ENCODE results near the gene DPY19L1.
"Not testable (repeated sequence)": the region's sequence is repeated elsewhere in the genome, so short reads cannot be mapped to it uniquely, and the experiment has no call there.

Gene DPY19L1

GRCh38 chr7:35032166-35032565 lies 5.1 kb downstream of the DPY19L1 start:
- DNase-seq, result no peak

GRCh38 chr7:35030848-35031247 lies 6.4 kb downstream of the DPY19L1 start:
- no peak for DNase-seq

GRCh38 chr7:35029311-35029710 lies 8.0 kb downstream of the DPY19L1 start:
- no peak for DNase-seq

GRCh38 chr7:35026150-35026549 lies 11.1 kb downstream of the DPY19L1 start:
- DNase-seq, result no peak

- no peak for DNase-seq
These were observed 11.9 kb downstream of the DPY19L1 start for GRCh38 chr7:35025369-35025870.

GRCh38 chr7:35024298-35024697 lies 13.0 kb downstream of the DPY19L1 start:
- DNase-seq, result no peak

- DNase-seq, result no peak
These were observed 14.6 kb downstream of the DPY19L1 start for GRCh38 chr7:35022725-35023124.

GRCh38 chr7:35021445-35021844 lies 15.8 kb downstream of the DPY19L1 start:
- DNase-seq, result no peak

GRCh38 chr7:35019801-35020200 lies 17.5 kb downstream of the DPY19L1 start:
- no peak for DNase-seq

- DNase-seq, result no peak
These were observed 18.0 kb downstream of the DPY19L1 start for GRCh38 chr7:35019179-35019729.

- DNase-seq, result no peak
These were observed 21.9 kb downstream of the DPY19L1 start for GRCh38 chr7:35015346-35015859.

- DNase-seq, result no peak
These were observed 25.1 kb downstream of the DPY19L1 start for GRCh38 chr7:35012160-35012559.

GRCh38 chr7:35011085-35011484 lies 26.2 kb downstream of the DPY19L1 start:
- no peak for DNase-seq

- DNase-seq, result no peak
These were observed 29.5 kb downstream of the DPY19L1 start for GRCh38 chr7:35007768-35008167.

GRCh38 chr7:35004531-35005095 lies 32.7 kb downstream of the DPY19L1 start:
- DNase-seq, result no peak

GRCh38 chr7:35003679-35004303 lies 33.5 kb downstream of the DPY19L1 start:
- DNase-seq, result no peak

GRCh38 chr7:35003177-35003650 lies 34.1 kb downstream of the DPY19L1 start:
- DNase-seq, result not testable (repeated sequence)

GRCh38 chr7:34998335-34998734 lies 39.0 kb downstream of the DPY19L1 start:
- DNase-seq, result not testable (repeated sequence)

- not testable (repeated sequence) for DNase-seq
These were observed 40.7 kb downstream of the DPY19L1 start for GRCh38 chr7:34996423-34997090.

- DNase-seq, result no peak
These were observed 41.5 kb downstream of the DPY19L1 start for GRCh38 chr7:34995757-34996156.

- no peak for DNase-seq
These were observed 45.1 kb downstream of the DPY19L1 start for GRCh38 chr7:34991938-34992840.

- not testable (repeated sequence) for DNase-seq
These were observed 48.7 kb downstream of the DPY19L1 start for GRCh38 chr7:34988442-34989125.
